K562 (cell line): ENCODE results near the gene SLCO3A1. TPM values are rescaled to one million over a fixed set of nuclear protein-coding genes. Genes with fewer than 3 reads are reported as not detected.

Experiments used
- ATAC-seq: fragments of 200-7000 bp; cut with Tn5 transposase; 3 replicates; pipeline ENCODE4 v1.9.1; 2020; ENCODE audit warnings: moderate library complexity
- BruUV-seq: library from RNA; stranded (reverse); fragments of 400-500 nt; replicated peaks from 2 replicates; lab custom pipeline; 2021; lab: Mats Ljungman, UMichigan
- CTCF ChIA-PET: fragments of 300-600 bp; formaldehyde crosslinking; extraction: SDS; loops from one replicate; lab custom pipeline; 2021; ENCODE audit warnings: low intra/inter-chr PET ratio; lab: Yijun Ruan, JAX
- POLR2A ChIA-PET: fragments of 300-600, 350-650 bp; sonication (Branson Sonifier 250); formaldehyde crosslinking; extraction: SDS; loops from one replicate; lab custom pipeline; 2021; ENCODE audit warnings: antibody characterized with exemption, inconsistent platforms; lab: Yijun Ruan, JAX
- DNase-seq, 4 experiments: peaks; one replicate each; pipeline versions ENCODE4 v3.0.0 to v3.0.0-alpha.2; 2011 to 2018; ENCODE audit warnings: low spot score in 3 of 4, mixed read lengths in 3 of 4; ENCODE audit errors: extremely low read depth in 1 of 4
- FAIRE-seq: peaks from 2 replicates; lab custom pipeline; 2011; peaks lifted over from hg19 to GRCh38; lab: Jason Lieb, UNC
- H2AFZ ChIP-seq: 2 replicates; pipeline ENCODE4 v1.6.0; 2011; ENCODE audit warnings: low read depth, low read length, control low read depth, inconsistent platforms
- H3K27ac ChIP-seq: fragments of 200-600 bp; 3 replicates; pipeline ENCODE4 v1.8.0; 2011; ENCODE audit warnings: low read depth, mild to moderate bottlenecking, control low read depth, inconsistent platforms, low read length, moderate library complexity, mixed read lengths; ENCODE audit errors: extremely low read depth
- H3K27me3 ChIP-seq, 2 experiments: fragments of 300-600 bp in 1 of 2; 2 replicates in 1 of 2; 3 replicates in 1 of 2; pipeline versions ENCODE4 v1.6.0 to v1.8.0; 2011; ENCODE audit warnings: inconsistent platforms in 2 of 2, low read length in 2 of 2, mild to moderate bottlenecking in 1 of 2, mixed read lengths in 1 of 2, moderate library complexity in 1 of 2; ENCODE audit not compliant: control insufficient read depth in 2 of 2, insufficient read depth in 2 of 2
- H3K36me3 ChIP-seq: fragments of 300-600 bp; 3 replicates; pipeline ENCODE4 v1.8.0; 2011; ENCODE audit warnings: mild to moderate bottlenecking, low read length, inconsistent platforms; ENCODE audit not compliant: control insufficient read depth, insufficient read depth
- H3K4me1 ChIP-seq, 2 experiments: fragments of 200-600 bp in 1 of 2; replicated peaks in 1 of 2; 2 replicates in 1 of 2; 3 replicates in 1 of 2; pipeline versions ENCODE4 v1.5.1 to v1.8.0; 2011; ENCODE audit warnings: inconsistent platforms in 2 of 2, low read length in 2 of 2, mild to moderate bottlenecking in 1 of 2, mixed read lengths in 1 of 2, moderate library complexity in 1 of 2; ENCODE audit not compliant: control insufficient read depth in 2 of 2, insufficient read depth in 2 of 2
- H3K4me2 ChIP-seq: 2 replicates; pipeline ENCODE4 v1.6.1; 2011; ENCODE audit warnings: low read length, control low read depth, inconsistent platforms, mixed read lengths; ENCODE audit not compliant: insufficient read depth
- H3K4me3 ChIP-seq: fragments of 200-600 bp; sonication (generic), shearing (Covaris generic); 2 replicates; pipeline ENCODE4 v1.5.1; 2016; ENCODE audit warnings: control low read depth, inconsistent platforms
- H3K79me2 ChIP-seq: fragments of 200-600 bp; 3 replicates; pipeline ENCODE4 v1.8.0; 2011; ENCODE audit warnings: low read length, inconsistent platforms; ENCODE audit not compliant: control insufficient read depth, insufficient read depth
- H3K9ac ChIP-seq, 2 experiments: 2 replicates each; pipeline versions ENCODE4 v1.6.0 to v1.6.1; 2011; ENCODE audit warnings: low read depth in 2 of 2, low read length in 2 of 2, control low read depth in 1 of 2, inconsistent platforms in 1 of 2, mild to moderate bottlenecking in 1 of 2, mixed read lengths in 1 of 2; ENCODE audit not compliant: insufficient read depth in 1 of 2
- H3K9me1 ChIP-seq: one replicate; pipeline ENCODE4 v1.6.0; 2011; ENCODE audit warnings: inconsistent platforms, mild to moderate bottlenecking, low read length, moderate library complexity; ENCODE audit not compliant: control insufficient read depth, insufficient read depth
- H3K9me3 ChIP-seq: replicated peaks from 2 replicates; pipeline ENCODE4 v1.5.1; 2011; ENCODE audit warnings: low read depth, low read length, inconsistent platforms; ENCODE audit not compliant: control insufficient read depth, insufficient read depth
- H4K20me1 ChIP-seq: replicated peaks from 2 replicates; pipeline ENCODE4 v1.6.1; 2011; ENCODE audit warnings: low read length, inconsistent platforms, mixed read lengths; ENCODE audit not compliant: control insufficient read depth, insufficient read depth
- BCL6 ChIP-seq: fragments of 250-450 bp; sonication (Bioruptor Pico); IDR thresholded peaks from 2 replicates; pipeline ENCODE4 v1.4.0; 2020
- CHD4 ChIP-seq: fragments of 200-600 bp; sonication (generic); IDR thresholded peaks from 3 replicates; pipeline ENCODE4 v1.6.1; 2012; ENCODE audit warnings: low read depth, mild to moderate bottlenecking, mixed read lengths, low read length, inconsistent platforms; ENCODE audit not compliant: insufficient read depth, insufficient replicate concordance, poor library complexity, severe bottlenecking
- CSDE1 ChIP-seq, 2 experiments: fragments of 450-650 bp; IDR thresholded peaks; 2 replicates each; pipeline ENCODE4 v1.6.1; 2016; ENCODE audit warnings: mild to moderate bottlenecking in 1 of 2
- EGR1 ChIP-seq: fragments of 450-650 bp; conservative IDR thresholded peaks from 2 replicates; pipeline ENCODE4 v1.6.1; 2017; ENCODE audit warnings: mild to moderate bottlenecking
- ELF1 ChIP-seq: fragments of 200-800 bp; sonication (Bioruptor generic); IDR thresholded peaks from 2 replicates; pipeline ENCODE4 v1.6.1; 2016; ENCODE audit warnings: missing genetic modification characterization, missing compliant biosample characterization
- ELF4 ChIP-seq: fragments of 450-650 bp; formaldehyde crosslinking; IDR thresholded peaks from 2 replicates; pipeline ENCODE4 v1.4.0; 2022; ENCODE audit warnings: missing genetic modification characterization
- FOXK1 ChIP-seq: sonication (generic); formaldehyde crosslinking; IDR thresholded peaks from 2 replicates; pipeline ENCODE4 v1.8.0; 2022; ENCODE audit warnings: missing genetic modification reagents, mild to moderate bottlenecking, borderline replicate concordance
- HOXB6 ChIP-seq: fragments of 250-450 bp; sonication (Bioruptor Pico); IDR thresholded peaks from 2 replicates; pipeline ENCODE4 v1.5.1; 2022; ENCODE audit warnings: mild to moderate bottlenecking, borderline replicate concordance
- MCM5 ChIP-seq: fragments of 450-650 bp; IDR thresholded peaks from 2 replicates; pipeline ENCODE4 v1.6.1; 2016; ENCODE audit warnings: low read depth
- NFATC3 ChIP-seq: fragments of 450-650 bp; IDR thresholded peaks from 2 replicates; pipeline ENCODE4 v1.6.1; 2017; ENCODE audit warnings: mild to moderate bottlenecking
- PHF21A ChIP-seq: fragments of 450-650 bp; IDR thresholded peaks from 2 replicates; pipeline ENCODE4 v1.6.1; 2017; ENCODE audit warnings: low read depth, borderline replicate concordance
- POU5F1 ChIP-seq: fragments of 150-350 bp; IDR thresholded peaks from 2 replicates; pipeline ENCODE4 v1.6.1; 2014; ENCODE audit warnings: borderline replicate concordance, low read length, low read depth, mild to moderate bottlenecking; ENCODE audit not compliant: partially characterized antibody
- SAFB2 ChIP-seq: fragments of 200-400 bp; formaldehyde crosslinking; IDR thresholded peaks from 2 replicates; pipeline ENCODE4 v1.6.1; 2018; ENCODE audit warnings: borderline replicate concordance, low read length, low read depth, moderate library complexity; ENCODE audit not compliant: severe bottlenecking
- SMARCC2 ChIP-seq: fragments of 450-650 bp; IDR thresholded peaks from 2 replicates; pipeline ENCODE4 v1.6.1; 2017; ENCODE audit warnings: antibody characterized with exemption, moderate library complexity, mild to moderate bottlenecking, low read depth
- TRIM24 ChIP-seq, 2 experiments: fragments of 450-650 bp; IDR thresholded peaks; 2 replicates each; pipeline ENCODE4 v1.6.1; 2016
- YBX1 ChIP-seq: fragments of 450-650 bp; IDR thresholded peaks from 2 replicates; pipeline ENCODE4 v1.7.1; 2016; ENCODE audit warnings: mild to moderate bottlenecking
- ZBTB34 ChIP-seq: fragments of 250-450 bp; sonication (Bioruptor Pico); IDR thresholded peaks from 2 replicates; pipeline ENCODE4 v1.8.0; 2021; ENCODE audit warnings: mild to moderate bottlenecking, moderate library complexity
- ZC3H8 ChIP-seq: fragments of 450-650 bp; IDR thresholded peaks from 2 replicates; pipeline ENCODE4 v1.6.1; 2017
- WGBS: fragments of 100-300 bp; shearing (Covaris generic); methylation state at CpG from one replicate; pipeline ENCODE4 v1.1.6; 2016; ENCODE audit warnings: low coverage, mixed read lengths; ENCODE audit not compliant: insufficient coverage; ENCODE audit errors: missing lambda C conversion rate; 5-methylcytosine and 5-hydroxymethylcytosine counted together
- in situ Hi-C: fragments of 300-500 bp; cut with MboI; formaldehyde crosslinking; loops from 4 replicates; pipeline ENCODE4 v1.15.0; 2018; ENCODE audit warnings: inconsistent platforms, mixed read lengths
- intact Hi-C: fragments of 100-400 bp; cut with micrococcal nuclease; formaldehyde crosslinking; loops from 2 replicates; pipeline ENCODE4 v1.14.2; 2022
- polyA plus RNA-seq, 8 experiments: library from polyadenylated mRNA; depleted of rRNA in 4 of 8; stranded (reverse) in 5 of 8; unstranded in 3 of 8; fragments of >200 nt; fragmentation: Nextera tagmentation in 2 of 8; fragmentation: Illumina TruSeq in 1 of 8; extraction: Ambion mirVana in 2 of 8; extraction: Trizol in 1 of 8; gene quantifications; 2 replicates each; pipeline versions ENCODE4 v1.2.1 to v1.2.3, GENCODE V29; 2011 to 2014; ENCODE audit warnings: inconsistent platforms in 1 of 8, missing spikeins in 1 of 8
- total RNA-seq, 7 experiments: library from RNA; depleted of rRNA in 6 of 7; stranded (reverse); fragments of >200 nt in 6 of 7; fragmentation: Illumina TruSeq in 2 of 7; extraction: Trizol in 2 of 7; gene quantifications; 2 replicates each; pipeline versions ENCODE4 v1.2.1 to v1.2.3, GENCODE V29; 2011 to 2021; ENCODE audit warnings: low replicate concordance in 1 of 7
- TF ChIP-seq, protein P1 (sequence below): IDR thresholded peaks from 2 replicates; pipeline ENCODE4 v1.6.1; 2011; ENCODE audit not compliant: insufficient read length; ENCODE audit errors: extremely low read depth
- TF ChIP-seq, protein P2 (sequence below), 2 experiments: IDR thresholded peaks; 2 replicates each; pipeline ENCODE4 v1.6.1; 2011; ENCODE audit warnings: borderline replicate concordance in 1 of 2, control low read depth in 1 of 2, low read depth in 1 of 2, low read length in 1 of 2, mild to moderate bottlenecking in 1 of 2, mixed read lengths in 1 of 2, moderate library complexity in 1 of 2; ENCODE audit not compliant: insufficient read depth in 1 of 2, insufficient read length in 1 of 2, poor library complexity in 1 of 2, severe bottlenecking in 1 of 2; ENCODE audit errors: extremely low read depth in 1 of 2

Gene SLCO3A1
- total and polyA plus RNA-seq, 9 of the 15 experiments (the other 6 are each of a cell fraction or from before 2014, with no cell fraction given) = 0.01 to 0.84 (median 0.06) TPM; not detected in 3

DNA sequence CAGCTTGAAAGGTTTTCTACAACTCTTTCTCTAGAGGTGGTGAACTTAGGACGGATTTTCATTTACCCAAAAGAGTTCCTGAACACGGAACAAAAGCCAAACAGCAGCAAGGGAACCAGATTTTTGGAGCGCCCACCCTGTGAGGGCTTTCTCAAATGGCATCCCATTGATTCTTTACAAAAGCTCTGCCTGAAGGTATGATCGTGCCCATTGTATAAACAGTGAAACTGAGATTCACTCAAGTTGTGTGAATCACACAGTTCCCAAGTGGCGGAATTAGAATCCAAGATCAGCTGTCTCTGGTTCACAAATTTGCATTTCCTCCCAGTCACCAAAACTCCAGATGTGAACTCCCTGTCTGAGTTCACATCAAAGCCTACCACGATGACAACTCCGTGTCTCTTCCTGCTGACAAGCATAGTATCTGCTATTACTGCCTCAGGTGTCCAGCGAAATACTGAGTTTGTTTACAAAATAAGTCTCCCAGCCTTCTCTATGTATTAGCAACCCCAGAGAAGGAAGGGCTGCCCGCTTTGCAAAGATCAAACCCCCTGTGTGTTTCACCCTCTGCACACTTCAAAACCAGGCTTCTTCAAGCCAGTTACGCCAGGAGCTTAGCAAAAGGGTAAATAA is 304.3 kb downstream of the SLCO3A1 start (continued):
- TF ChIP-seq, protein P1, sequence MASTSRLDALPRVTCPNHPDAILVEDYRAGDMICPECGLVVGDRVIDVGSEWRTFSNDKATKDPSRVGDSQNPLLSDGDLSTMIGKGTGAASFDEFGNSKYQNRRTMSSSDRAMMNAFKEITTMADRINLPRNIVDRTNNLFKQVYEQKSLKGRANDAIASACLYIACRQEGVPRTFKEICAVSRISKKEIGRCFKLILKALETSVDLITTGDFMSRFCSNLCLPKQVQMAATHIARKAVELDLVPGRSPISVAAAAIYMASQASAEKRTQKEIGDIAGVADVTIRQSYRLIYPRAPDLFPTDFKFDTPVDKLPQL = no peak
- no peak for TF ChIP-seq CSDE1 (IDR thresholded peaks at IDR 0.05)
- TF ChIP-seq PHF21A = no peak
- no peak for TF ChIP-seq POU5F1
- TF ChIP-seq BCL6 (CRISPR knock-in tag) = no peak
- no peak for TF ChIP-seq ELF4 (CRISPR knock-in tag)

GRCh38 chr15:92158426-92158825 is 304.9 kb downstream of the SLCO3A1 start:
- in situ Hi-C loops = no loop called here
- no peak overlapping the region for H3K9ac ChIP-seq
- ChIA-PET POLR2A (interaction anchor here (0.7 kb wide), 1 partner anchor 55 kb away, joined by 3 read pairs; no protein-coding TSS in a partner anchor), CTCF (no interaction called here)
- no peaks in the 10 kb centered on the region for H3K9me3 ChIP-seq
- no peaks in the 10 kb centered on the region for H3K4me1 ChIP-seq
- no TSS peak for BruUV-seq
- WGBS = 1% methylated on average over 6 of the region's 6 CpGs
- H3K79me2 ChIP-seq = no peaks in the 10 kb centered on the region
- intact Hi-C loops = no loop called here
- H3K36me3 ChIP-seq = no peaks in the 10 kb centered on the region
- no peaks in the 10 kb centered on the region for H3K9me1 ChIP-seq
- peak in 1 of 4 experiments; percentile 3 for DNase-seq
- no peak overlapping the region for H3K4me3 ChIP-seq
- FAIRE-seq = no peak
- no peak overlapping the region for H3K27ac ChIP-seq
- H2AFZ ChIP-seq = no peak overlapping the region
- no peak for ATAC-seq
- no peak overlapping the region for H3K4me2 ChIP-seq
- peaks cover 4 to 22% of the 10 kb centered on the region in 2 experiments; a peak in 4 of 5 replicates for H3K27me3 ChIP-seq
- no peaks in the 10 kb centered on the region for H4K20me1 ChIP-seq
- TF ChIP-seq TRIM24 (IDR thresholded peaks at IDR 0.05) = no peak
- no peak for TF ChIP-seq ZBTB34 (CRISPR knock-in tag)
- TF ChIP-seq SMARCC2 = no peak
- no peak for TF ChIP-seq MCM5
- no peak for TF ChIP-seq NFATC3
- no peak for TF ChIP-seq ELF1 (tag)
- TF ChIP-seq FOXK1 (CRISPR knock-in tag) = no peak
- TF ChIP-seq CHD4 = no peak
- no peak for TF ChIP-seq SAFB2
- no peak for TF ChIP-seq HOXB6
- TF ChIP-seq ZC3H8 = no peak
- TF ChIP-seq EGR1 = no peak
- no peak for TF ChIP-seq YBX1
- TF ChIP-seq, protein P2, sequence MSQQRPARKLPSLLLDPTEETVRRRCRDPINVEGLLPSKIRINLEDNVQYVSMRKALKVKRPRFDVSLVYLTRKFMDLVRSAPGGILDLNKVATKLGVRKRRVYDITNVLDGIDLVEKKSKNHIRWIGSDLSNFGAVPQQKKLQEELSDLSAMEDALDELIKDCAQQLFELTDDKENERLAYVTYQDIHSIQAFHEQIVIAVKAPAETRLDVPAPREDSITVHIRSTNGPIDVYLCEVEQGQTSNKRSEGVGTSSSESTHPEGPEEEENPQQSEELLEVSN (IDR thresholded peaks at IDR 0.05; ENCODE audit: borderline replicate concordance in 1 of 2, extremely low read depth in 1 of 2, insufficient read depth in 1 of 2, insufficient read length in 1 of 2, low read depth in 1 of 2, low read length in 1 of 2, poor library complexity in 1 of 2, severe bottlenecking in 1 of 2) = no peak
